Calu3 (cell line): ENCODE data around the gene SLCO3A1. TPM values are rescaled to one million over a fixed set of nuclear protein-coding genes. Genes with fewer than 3 reads are reported as not detected.
"Not testable (repeated sequence)": the region's sequence is repeated elsewhere in the genome, so short reads cannot be mapped to it uniquely, and the experiment has no call there.

Experiments used
- BruUV-seq: library from RNA; stranded (reverse); fragments of 400-500 nt; replicated peaks from 2 replicates; lab custom pipeline; 2021; lab: Mats Ljungman, UMichigan
- CTCF ChIA-PET: fragments of 300-600 bp; sonication (Branson Sonifier 250); formaldehyde crosslinking; loops from one replicate; lab custom pipeline; 2022; ENCODE audit warnings: antibody characterized with exemption; lab: Charles Lee
- DNase-seq: peaks from one replicate; pipeline ENCODE4 v3.0.0; 2022
- H3K27ac Mint-ChIP-seq: one replicate; pipeline ENCODE4 v1.8.0; 2022; ENCODE audit warnings: mixed read lengths; ENCODE audit not compliant: unreplicated experiment
- H3K27me3 Mint-ChIP-seq: one replicate; pipeline ENCODE4 v1.8.0; 2022; ENCODE audit warnings: mixed read lengths; ENCODE audit not compliant: unreplicated experiment
- H3K36me3 Mint-ChIP-seq: one replicate; pipeline ENCODE4 v1.8.0; 2022; ENCODE audit warnings: mild to moderate bottlenecking, moderate library complexity, mixed read lengths; ENCODE audit not compliant: insufficient read depth, unreplicated experiment
- H3K4me1 Mint-ChIP-seq: one replicate; pipeline ENCODE4 v1.8.0; 2022; ENCODE audit warnings: mild to moderate bottlenecking, low read depth, mixed read lengths; ENCODE audit not compliant: unreplicated experiment
- H3K4me3 Mint-ChIP-seq: one replicate; pipeline ENCODE4 v1.8.0; 2022; ENCODE audit warnings: mild to moderate bottlenecking, low read depth, moderate library complexity, mixed read lengths; ENCODE audit not compliant: unreplicated experiment
- H3K9me3 Mint-ChIP-seq: one replicate; pipeline ENCODE4 v1.8.0; 2022; ENCODE audit warnings: low read depth, mixed read lengths; ENCODE audit not compliant: unreplicated experiment
- CTCF ChIP-seq: fragments of 200-600 bp; IDR thresholded peaks from one replicate; pipeline ENCODE4 v1.8.0; 2022; ENCODE audit warnings: antibody characterized with exemption; ENCODE audit not compliant: unreplicated experiment
- intact Hi-C: fragments of 100-400 bp; cut with micrococcal nuclease; formaldehyde crosslinking; loops from one replicate; pipeline ENCODE4 v1.10.0; 2022; ENCODE audit not compliant: unreplicated experiment
- total RNA-seq: library from RNA; stranded (reverse); gene quantifications from 2 replicates; pipeline ENCODE4 v1.2.3, GENCODE V29; 2022

SLCO3A1 gene
- total RNA-seq, 1 experiment from 2014 or later, result 65.9 TPM

- Mint-ChIP-seq H3K27me3 (no peaks in the 10 kb centered on the region), H3K4me1 (peaks cover 81% of the 10 kb centered on the region), H3K4me3 (peak overlapping the region; percentile 27), H3K36me3 (peaks cover 6% of the 10 kb centered on the region), H3K27ac (peak overlapping the region; percentile 58), H3K9me3 (no peaks in the 10 kb centered on the region)
- intact Hi-C loops, result no loop called here
- no TSS peak for BruUV-seq
- TF ChIP-seq CTCF, result no peak
- CTCF ChIA-PET, result no interaction called here
- no peak for DNase-seq
Measured at GRCh38 chr15:91953432-91953831, 99.9 kb downstream of the SLCO3A1 start.

- intact Hi-C loops, result no loop called here
- no TSS peak for BruUV-seq
- Mint-ChIP-seq H3K4me3 (no peak overlapping the region), H3K27ac (peak overlapping the region; percentile 3), H3K9me3 (no peaks in the 10 kb centered on the region), H3K36me3 (peaks cover 5% of the 10 kb centered on the region), H3K4me1 (peaks cover 72% of the 10 kb centered on the region), H3K27me3 (no peaks in the 10 kb centered on the region)
- no peak for DNase-seq
- no peak for TF ChIP-seq CTCF
- CTCF ChIA-PET, result no interaction called here
Measured at GRCh38 chr15:91954292-91954691, 100.8 kb downstream of the SLCO3A1 start.

GRCh38 chr15:91956026-91956723 lies 102.7 kb downstream of the SLCO3A1 start:
- CTCF ChIA-PET, result no interaction called here
- intact Hi-C loops, result no loop called here
- Mint-ChIP-seq H3K27ac (peak overlapping the region; percentile 48), H3K27me3 (no peaks in the 10 kb centered on the region), H3K4me1 (peaks cover 56% of the 10 kb centered on the region), H3K4me3 (no peak overlapping the region), H3K9me3 (no peaks in the 10 kb centered on the region), H3K36me3 (peaks cover 5% of the 10 kb centered on the region)
- no peak for TF ChIP-seq CTCF
- no peak for DNase-seq
- no TSS peak for BruUV-seq

GRCh38 chr15:91961357-91961756 lies 107.8 kb downstream of the SLCO3A1 start:
- H3K27me3 Mint-ChIP-seq, result no peaks in the 10 kb centered on the region
- CTCF ChIA-PET, result no interaction called here
- TF ChIP-seq CTCF, result no peak
- no peak overlapping the region for H3K4me3 Mint-ChIP-seq
- no peaks in the 10 kb centered on the region for H3K9me3 Mint-ChIP-seq
- no peak overlapping the region for H3K27ac Mint-ChIP-seq
- intact Hi-C loops, result no loop called here
- H3K4me1 Mint-ChIP-seq, result peaks cover 34% of the 10 kb centered on the region
- BruUV-seq, result no TSS peak
- no peak for DNase-seq
- H3K36me3 Mint-ChIP-seq, result peaks cover 18% of the 10 kb centered on the region

- CTCF ChIA-PET, result interaction anchor here (0.7 kb wide), 1 partner anchor 26 kb away, joined by 3 read pairs; no protein-coding TSS in a partner anchor
- H3K27me3 Mint-ChIP-seq, H3K27ac Mint-ChIP-seq, H3K4me3 Mint-ChIP-seq, intact Hi-C loops, H3K9me3 Mint-ChIP-seq, DNase-seq, BruUV-seq: not testable (repeated sequence)
- Mint-ChIP-seq H3K36me3 (peaks cover 13% of the 10 kb centered on the region), H3K4me1 (peaks cover 48% of the 10 kb centered on the region)
Measured at GRCh38 chr15:91963747-91964146, 110.2 kb downstream of the SLCO3A1 start.
